ENCODE results near the gene C2orf81.
"Not testable (repeated sequence)": the region's sequence is repeated elsewhere in the genome, so short reads cannot be mapped to it uniquely, and the experiment has no call there.

The C2orf81 gene

GRCh38 chr2:74423231-74424095 lies 2.0 kb upstream of the C2orf81 start:
- Histone ChIP-seq H3K4me3 (ENCODE audit: low read length) (no peak overlapping the region), H2AFZ (ENCODE audit: low read depth, low read length) (no peak overlapping the region), H3K4me1 (ENCODE audit: insufficient read depth, low read length) (peaks cover 10% of the 10 kb centered on the region), H3K27me3 (ENCODE audit: insufficient read depth, low read length) (no peaks in the 10 kb centered on the region), H3K36me3 (ENCODE audit: insufficient read depth, low read length) (peaks cover 37% of the 10 kb centered on the region), H3K9me3 (ENCODE audit: low read length) (no peaks in the 10 kb centered on the region)

GRCh38 chr2:74420443-74421103 lies 846 bp downstream of the C2orf81 start:
- H3K27me3 ChIP-seq (ENCODE audit: insufficient read depth, low read length); H3K4me1 ChIP-seq (ENCODE audit: insufficient read depth, low read length); H3K9me3 ChIP-seq (ENCODE audit: low read length); H2AFZ ChIP-seq (ENCODE audit: low read depth, low read length): not testable (repeated sequence)
- Histone ChIP-seq H3K4me3 (ENCODE audit: low read length) (peak overlapping the region; percentile 73), H3K36me3 (ENCODE audit: insufficient read depth, low read length) (peaks cover 11% of the 10 kb centered on the region)

- H2AFZ ChIP-seq (ENCODE audit: low read depth, low read length): no peak overlapping the region
- H3K36me3 ChIP-seq (ENCODE audit: insufficient read depth, low read length): peaks cover 8% of the 10 kb centered on the region
- peaks cover 4% of the 10 kb centered on the region for H3K4me1 ChIP-seq (ENCODE audit: insufficient read depth, low read length)
- H3K4me3 ChIP-seq (ENCODE audit: low read length): no peak overlapping the region
- H3K27me3 ChIP-seq (ENCODE audit: insufficient read depth, low read length): no peaks in the 10 kb centered on the region
- peaks cover 2% of the 10 kb centered on the region for H3K9me3 ChIP-seq (ENCODE audit: low read length)
These were observed 1.4 kb downstream of the C2orf81 start for GRCh38 chr2:74420006-74420405.

- peaks cover 2% of the 10 kb centered on the region for H3K9me3 ChIP-seq (ENCODE audit: low read length)
- H3K36me3 ChIP-seq (ENCODE audit: insufficient read depth, low read length): peaks cover 3% of the 10 kb centered on the region
- H3K27me3 ChIP-seq (ENCODE audit: insufficient read depth, low read length): no peaks in the 10 kb centered on the region
- peaks cover 4% of the 10 kb centered on the region for H3K4me1 ChIP-seq (ENCODE audit: insufficient read depth, low read length)
- H3K4me3 ChIP-seq (ENCODE audit: low read length): no peak overlapping the region
- H2AFZ ChIP-seq (ENCODE audit: low read depth, low read length): no peak overlapping the region
These were observed 2.1 kb downstream of the C2orf81 start for GRCh38 chr2:74419345-74419744.

GRCh38 chr2:74418312-74418711 lies 3.1 kb downstream of the C2orf81 start:
- H3K4me3 ChIP-seq (ENCODE audit: low read length): no peak overlapping the region
- H2AFZ ChIP-seq (ENCODE audit: low read depth, low read length): no peak overlapping the region
- peaks cover 2% of the 10 kb centered on the region for H3K9me3 ChIP-seq (ENCODE audit: low read length)

GRCh38 chr2:74417763-74418162 lies 3.7 kb downstream of the C2orf81 start:
- Histone ChIP-seq H3K4me3 (ENCODE audit: low read length) (no peak overlapping the region), H3K4me1 (ENCODE audit: insufficient read depth, low read length) (peaks cover 4% of the 10 kb centered on the region), H3K36me3 (ENCODE audit: insufficient read depth, low read length) (no peaks in the 10 kb centered on the region), H3K9me3 (ENCODE audit: low read length) (peaks cover 2% of the 10 kb centered on the region), H2AFZ (ENCODE audit: low read depth, low read length) (no peak overlapping the region), H3K27me3 (ENCODE audit: insufficient read depth, low read length) (no peaks in the 10 kb centered on the region)

More at GRCh38 chr2:74418312-74418711, 3.1 kb downstream of the C2orf81 start:
- H3K4me1 ChIP-seq (ENCODE audit: insufficient read depth, low read length): peaks cover 4% of the 10 kb centered on the region
- H3K27me3 ChIP-seq (ENCODE audit: insufficient read depth, low read length): no peaks in the 10 kb centered on the region
- no peaks in the 10 kb centered on the region for H3K36me3 ChIP-seq (ENCODE audit: insufficient read depth, low read length)

- Histone ChIP-seq H3K27me3 (ENCODE audit: insufficient read depth, low read length) (no peaks in the 10 kb centered on the region), H3K9me3 (ENCODE audit: low read length) (peaks cover 2% of the 10 kb centered on the region), H3K36me3 (ENCODE audit: insufficient read depth, low read length) (no peaks in the 10 kb centered on the region), H2AFZ (ENCODE audit: low read depth, low read length) (no peak overlapping the region), H3K4me1 (ENCODE audit: insufficient read depth, low read length) (peaks cover 2% of the 10 kb centered on the region), H3K4me3 (ENCODE audit: low read length) (no peak overlapping the region)
These were observed 4.2 kb downstream of the C2orf81 start for GRCh38 chr2:74417197-74417596.

- H3K27me3 ChIP-seq (ENCODE audit: insufficient read depth, low read length): no peaks in the 10 kb centered on the region
- H2AFZ ChIP-seq (ENCODE audit: low read depth, low read length): no peak overlapping the region
- no peaks in the 10 kb centered on the region for H3K36me3 ChIP-seq (ENCODE audit: insufficient read depth, low read length)
- no peaks in the 10 kb centered on the region for H3K4me1 ChIP-seq (ENCODE audit: insufficient read depth, low read length)
- H3K9me3 ChIP-seq (ENCODE audit: low read length): peaks cover 2% of the 10 kb centered on the region
- H3K4me3 ChIP-seq (ENCODE audit: low read length): no peak overlapping the region
These were observed 4.6 kb downstream of the C2orf81 start for GRCh38 chr2:74416778-74417177.

- Histone ChIP-seq H3K4me3 (ENCODE audit: low read length) (no peak overlapping the region), H2AFZ (ENCODE audit: low read depth, low read length) (no peak overlapping the region)
These were observed 5.5 kb downstream of the C2orf81 start for GRCh38 chr2:74415762-74416395.

GRCh38 chr2:74414881-74415761 lies 6.3 kb downstream of the C2orf81 start:
- no peak overlapping the region for H3K4me3 ChIP-seq (ENCODE audit: low read length)
- no peaks in the 10 kb centered on the region for H3K4me1 ChIP-seq (ENCODE audit: insufficient read depth, low read length)
- H3K27me3 ChIP-seq (ENCODE audit: insufficient read depth, low read length): peaks cover 3% of the 10 kb centered on the region
- peaks cover 2% of the 10 kb centered on the region for H3K9me3 ChIP-seq (ENCODE audit: low read length)
- H3K36me3 ChIP-seq (ENCODE audit: insufficient read depth, low read length): no peaks in the 10 kb centered on the region
- no peak overlapping the region for H2AFZ ChIP-seq (ENCODE audit: low read depth, low read length)

More at GRCh38 chr2:74415762-74416395, 5.5 kb downstream of the C2orf81 start:
- H3K9me3 ChIP-seq (ENCODE audit: low read length): peaks cover 2% of the 10 kb centered on the region
- peaks cover 3% of the 10 kb centered on the region for H3K27me3 ChIP-seq (ENCODE audit: insufficient read depth, low read length)
- no peaks in the 10 kb centered on the region for H3K36me3 ChIP-seq (ENCODE audit: insufficient read depth, low read length)
- no peaks in the 10 kb centered on the region for H3K4me1 ChIP-seq (ENCODE audit: insufficient read depth, low read length)

- peaks cover 3% of the 10 kb centered on the region for H3K27me3 ChIP-seq (ENCODE audit: insufficient read depth, low read length)
- H3K4me3 ChIP-seq (ENCODE audit: low read length): no peak overlapping the region
- no peak overlapping the region for H2AFZ ChIP-seq (ENCODE audit: low read depth, low read length)
- H3K9me3 ChIP-seq (ENCODE audit: low read length): peaks cover 2% of the 10 kb centered on the region
- no peaks in the 10 kb centered on the region for H3K36me3 ChIP-seq (ENCODE audit: insufficient read depth, low read length)
- H3K4me1 ChIP-seq (ENCODE audit: insufficient read depth, low read length): no peaks in the 10 kb centered on the region
These were observed 7.0 kb downstream of the C2orf81 start for GRCh38 chr2:74414441-74414840.

GRCh38 chr2:74413001-74413698 lies 8.3 kb downstream of the C2orf81 start:
- H3K27me3 ChIP-seq (ENCODE audit: insufficient read depth, low read length): peaks cover 3% of the 10 kb centered on the region
- peaks cover 2% of the 10 kb centered on the region for H3K9me3 ChIP-seq (ENCODE audit: low read length)
- H2AFZ ChIP-seq (ENCODE audit: low read depth, low read length): no peak overlapping the region
- no peaks in the 10 kb centered on the region for H3K36me3 ChIP-seq (ENCODE audit: insufficient read depth, low read length)
- no peak overlapping the region for H3K4me3 ChIP-seq (ENCODE audit: low read length)
- no peaks in the 10 kb centered on the region for H3K4me1 ChIP-seq (ENCODE audit: insufficient read depth, low read length)
